Endothelial cell of umbilical vein (primary cell): ENCODE measurements around the gene RACGAP1.

Experiments used
- CTCF ChIP-seq, 2 donors: IDR thresholded peaks; 1 replicate in 1 of 2; 2 replicates in 1 of 2; pipeline ENCODE4 v1.5.1; 2011; ENCODE audit warnings: low read length in 2 of 2, mild to moderate bottlenecking in 2 of 2, moderate library complexity in 2 of 2, control low read depth in 1 of 2, inconsistent platforms in 1 of 2, low read depth in 1 of 2; ENCODE audit not compliant: insufficient read depth in 1 of 2; ENCODE audit errors: extremely low read depth in 1 of 2
- JUN ChIP-seq: IDR thresholded peaks from 2 replicates; pipeline ENCODE4 v1.6.1; 2011; ENCODE audit warnings: borderline replicate concordance, low read depth; ENCODE audit not compliant: insufficient read length, insufficient read depth
- TF ChIP-seq, protein P1 (sequence below): IDR thresholded peaks from 2 replicates; pipeline ENCODE4 v1.6.1; 2011; ENCODE audit not compliant: insufficient read depth, insufficient read length

DNA sequence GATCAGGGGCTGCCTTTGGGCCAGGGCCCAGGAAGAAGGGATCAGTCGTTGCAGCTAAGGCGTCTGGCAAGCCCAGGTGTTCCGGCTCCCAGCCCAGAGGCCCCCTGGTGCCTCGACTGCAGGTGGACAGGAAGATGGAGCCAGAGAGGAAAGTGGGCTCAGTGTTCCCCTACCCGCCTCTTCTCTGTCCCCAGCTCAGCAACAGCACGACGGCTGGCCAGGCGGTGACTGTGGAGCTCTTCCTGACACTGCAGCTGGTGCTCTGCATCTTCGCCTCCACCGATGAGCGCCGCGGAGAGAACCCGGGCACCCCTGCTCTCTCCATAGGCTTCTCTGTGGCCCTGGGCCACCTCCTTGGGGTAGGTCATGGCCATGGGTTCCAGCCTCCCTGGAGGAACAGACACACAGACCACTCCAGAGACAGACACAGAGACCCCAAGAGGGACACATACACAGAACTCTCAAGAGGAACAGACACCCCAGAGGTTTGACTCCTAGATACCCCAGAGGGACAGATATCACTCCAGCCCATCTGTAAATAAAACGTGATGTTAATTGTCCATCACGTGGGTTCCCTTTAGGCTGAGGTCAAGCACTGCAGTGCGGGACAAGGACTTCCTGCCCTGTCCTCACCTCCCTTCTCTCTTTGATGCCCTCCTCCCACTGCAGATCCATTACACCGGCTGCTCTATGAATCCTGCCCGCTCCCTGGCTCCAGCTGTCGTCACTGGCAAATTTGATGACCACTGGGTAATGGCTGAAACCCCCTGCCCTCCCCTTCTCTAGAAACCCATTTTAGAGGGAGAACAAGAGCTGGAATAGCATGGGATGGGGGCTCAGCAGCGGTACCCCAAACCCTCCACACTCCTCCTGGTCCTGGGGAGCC is 71.1 kb downstream of the RACGAP1 start:
- no peak for TF ChIP-seq JUN
- TF ChIP-seq, protein P1, sequence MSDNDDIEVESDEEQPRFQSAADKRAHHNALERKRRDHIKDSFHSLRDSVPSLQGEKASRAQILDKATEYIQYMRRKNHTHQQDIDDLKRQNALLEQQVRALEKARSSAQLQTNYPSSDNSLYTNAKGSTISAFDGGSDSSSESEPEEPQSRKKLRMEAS, result no peak
- TF ChIP-seq CTCF (IDR thresholded peaks at IDR 0.05; ENCODE audit: extremely low read depth in 1 of 2, insufficient read depth in 1 of 2, low read depth in 1 of 2, low read length in 2 of 2), result no peak
